K562 (cell line): Measurements from ENCODE around the gene MN1. TPM values are rescaled to one million over a fixed set of nuclear protein-coding genes. Genes with fewer than 3 reads are reported as not detected.

Source experiments
- ATAC-seq: fragments of 200-7000 bp; cut with Tn5 transposase; 3 replicates; pipeline ENCODE4 v1.9.1; 2020; ENCODE audit warnings: moderate library complexity
- BruUV-seq: library from RNA; stranded (reverse); fragments of 400-500 nt; replicated peaks from 2 replicates; lab custom pipeline; 2021; lab: Mats Ljungman, UMichigan
- CTCF ChIA-PET: fragments of 300-600 bp; formaldehyde crosslinking; extraction: SDS; loops from one replicate; lab custom pipeline; 2021; ENCODE audit warnings: low intra/inter-chr PET ratio; lab: Yijun Ruan, JAX
- POLR2A ChIA-PET: fragments of 300-600, 350-650 bp; sonication (Branson Sonifier 250); formaldehyde crosslinking; extraction: SDS; loops from one replicate; lab custom pipeline; 2021; ENCODE audit warnings: antibody characterized with exemption, inconsistent platforms; lab: Yijun Ruan, JAX
- DNase-seq, 4 experiments: peaks; one replicate each; pipeline versions ENCODE4 v3.0.0 to v3.0.0-alpha.2; 2011 to 2018; ENCODE audit warnings: low spot score in 3 of 4, mixed read lengths in 3 of 4; ENCODE audit errors: extremely low read depth in 1 of 4
- FAIRE-seq: peaks from 2 replicates; lab custom pipeline; 2011; peaks lifted over from hg19 to GRCh38; lab: Jason Lieb, UNC
- H2AFZ ChIP-seq: 2 replicates; pipeline ENCODE4 v1.6.0; 2011; ENCODE audit warnings: low read depth, low read length, control low read depth, inconsistent platforms
- H3K27ac ChIP-seq: fragments of 200-600 bp; 3 replicates; pipeline ENCODE4 v1.8.0; 2011; ENCODE audit warnings: low read depth, mild to moderate bottlenecking, control low read depth, inconsistent platforms, low read length, moderate library complexity, mixed read lengths; ENCODE audit errors: extremely low read depth
- H3K27me3 ChIP-seq, 2 experiments: fragments of 300-600 bp in 1 of 2; 2 replicates in 1 of 2; 3 replicates in 1 of 2; pipeline versions ENCODE4 v1.6.0 to v1.8.0; 2011; ENCODE audit warnings: inconsistent platforms in 2 of 2, low read length in 2 of 2, mild to moderate bottlenecking in 1 of 2, mixed read lengths in 1 of 2, moderate library complexity in 1 of 2; ENCODE audit not compliant: control insufficient read depth in 2 of 2, insufficient read depth in 2 of 2
- H3K36me3 ChIP-seq: fragments of 300-600 bp; 3 replicates; pipeline ENCODE4 v1.8.0; 2011; ENCODE audit warnings: mild to moderate bottlenecking, low read length, inconsistent platforms; ENCODE audit not compliant: control insufficient read depth, insufficient read depth
- H3K4me1 ChIP-seq, 2 experiments: fragments of 200-600 bp in 1 of 2; replicated peaks in 1 of 2; 2 replicates in 1 of 2; 3 replicates in 1 of 2; pipeline versions ENCODE4 v1.5.1 to v1.8.0; 2011; ENCODE audit warnings: inconsistent platforms in 2 of 2, low read length in 2 of 2, mild to moderate bottlenecking in 1 of 2, mixed read lengths in 1 of 2, moderate library complexity in 1 of 2; ENCODE audit not compliant: control insufficient read depth in 2 of 2, insufficient read depth in 2 of 2
- H3K4me2 ChIP-seq: 2 replicates; pipeline ENCODE4 v1.6.1; 2011; ENCODE audit warnings: low read length, control low read depth, inconsistent platforms, mixed read lengths; ENCODE audit not compliant: insufficient read depth
- H3K4me3 ChIP-seq: fragments of 200-600 bp; sonication (generic), shearing (Covaris generic); 2 replicates; pipeline ENCODE4 v1.5.1; 2016; ENCODE audit warnings: control low read depth, inconsistent platforms
- H3K79me2 ChIP-seq: fragments of 200-600 bp; 3 replicates; pipeline ENCODE4 v1.8.0; 2011; ENCODE audit warnings: low read length, inconsistent platforms; ENCODE audit not compliant: control insufficient read depth, insufficient read depth
- H3K9ac ChIP-seq, 2 experiments: 2 replicates each; pipeline versions ENCODE4 v1.6.0 to v1.6.1; 2011; ENCODE audit warnings: low read depth in 2 of 2, low read length in 2 of 2, control low read depth in 1 of 2, inconsistent platforms in 1 of 2, mild to moderate bottlenecking in 1 of 2, mixed read lengths in 1 of 2; ENCODE audit not compliant: insufficient read depth in 1 of 2
- H3K9me1 ChIP-seq: one replicate; pipeline ENCODE4 v1.6.0; 2011; ENCODE audit warnings: inconsistent platforms, mild to moderate bottlenecking, low read length, moderate library complexity; ENCODE audit not compliant: control insufficient read depth, insufficient read depth
- H3K9me3 ChIP-seq: replicated peaks from 2 replicates; pipeline ENCODE4 v1.5.1; 2011; ENCODE audit warnings: low read depth, low read length, inconsistent platforms; ENCODE audit not compliant: control insufficient read depth, insufficient read depth
- H4K20me1 ChIP-seq: replicated peaks from 2 replicates; pipeline ENCODE4 v1.6.1; 2011; ENCODE audit warnings: low read length, inconsistent platforms, mixed read lengths; ENCODE audit not compliant: control insufficient read depth, insufficient read depth
- C11orf30 ChIP-seq: fragments of 450-650 bp; IDR thresholded peaks from 2 replicates; pipeline ENCODE4 v1.6.1; 2016; ENCODE audit warnings: low read depth, mild to moderate bottlenecking
- CHD1 ChIP-seq: fragments of 200-600 bp; sonication (generic); IDR thresholded peaks from one replicate; pipeline ENCODE4 v1.6.1; 2012; ENCODE audit warnings: mild to moderate bottlenecking, moderate library complexity, low read length, inconsistent platforms
- CTBP1 ChIP-seq: fragments of 450-650 bp; IDR thresholded peaks from 2 replicates; pipeline ENCODE4 v1.6.1; 2016; ENCODE audit warnings: borderline replicate concordance
- JUND ChIP-seq, 2 experiments: IDR thresholded peaks; 2 replicates in 1 of 2; 3 replicates in 1 of 2; pipeline ENCODE4 v1.6.1; 2011; ENCODE audit warnings: borderline replicate concordance in 2 of 2, low read depth in 2 of 2, low read length in 2 of 2, improper control_type of control experiment in 1 of 2, missing biosample characterization in 1 of 2, missing genetic modification characterization in 1 of 2, missing genetic modification reagents in 1 of 2
- KLF1 ChIP-seq: fragments of 450-650 bp; IDR thresholded peaks from 2 replicates; pipeline ENCODE4 v1.6.1; 2016; ENCODE audit warnings: missing genetic modification characterization, missing compliant biosample characterization
- NR2C2 ChIP-seq, 2 experiments: fragments of 200-800 bp in 1 of 2; sonication (Bioruptor generic) in 1 of 2; sonication (generic) in 1 of 2; formaldehyde crosslinking in 1 of 2; IDR thresholded peaks; 2 replicates each; pipeline versions ENCODE4 v1.6.1 to v1.8.0; 2016 to 2022; ENCODE audit warnings: mild to moderate bottlenecking in 1 of 2, missing compliant biosample characterization in 1 of 2, missing genetic modification characterization in 1 of 2, missing genetic modification reagents in 1 of 2
- SRSF9 ChIP-seq: fragments of 200-400 bp; formaldehyde crosslinking; IDR thresholded peaks from 2 replicates; pipeline ENCODE4 v1.6.1; 2017; ENCODE audit warnings: low read depth, low read length, borderline replicate concordance
- ZNF175 ChIP-seq: fragments of 200-800 bp; sonication (Bioruptor generic); IDR thresholded peaks from 2 replicates; pipeline ENCODE4 v1.6.1; 2016; ENCODE audit warnings: low read depth, mild to moderate bottlenecking, missing genetic modification characterization, missing compliant biosample characterization
- ZNF764 ChIP-seq: fragments of 250-450 bp; sonication (Bioruptor Pico); IDR thresholded peaks from 2 replicates; pipeline ENCODE4 v1.4.0; 2020; ENCODE audit warnings: low read depth, mild to moderate bottlenecking, moderate library complexity
- WGBS: fragments of 100-300 bp; shearing (Covaris generic); methylation state at CpG from one replicate; pipeline ENCODE4 v1.1.6; 2016; ENCODE audit warnings: low coverage, mixed read lengths; ENCODE audit not compliant: insufficient coverage; ENCODE audit errors: missing lambda C conversion rate; 5-methylcytosine and 5-hydroxymethylcytosine counted together
- in situ Hi-C: fragments of 300-500 bp; cut with MboI; formaldehyde crosslinking; loops from 4 replicates; pipeline ENCODE4 v1.15.0; 2018; ENCODE audit warnings: inconsistent platforms, mixed read lengths
- intact Hi-C: fragments of 100-400 bp; cut with micrococcal nuclease; formaldehyde crosslinking; loops from 2 replicates; pipeline ENCODE4 v1.14.2; 2022
- polyA plus RNA-seq, 8 experiments: library from polyadenylated mRNA; depleted of rRNA in 4 of 8; stranded (reverse) in 5 of 8; unstranded in 3 of 8; fragments of >200 nt; fragmentation: Nextera tagmentation in 2 of 8; fragmentation: Illumina TruSeq in 1 of 8; extraction: Ambion mirVana in 2 of 8; extraction: Trizol in 1 of 8; gene quantifications; 2 replicates each; pipeline versions ENCODE4 v1.2.1 to v1.2.3, GENCODE V29; 2011 to 2014; ENCODE audit warnings: inconsistent platforms in 1 of 8, missing spikeins in 1 of 8
- total RNA-seq, 7 experiments: library from RNA; depleted of rRNA in 6 of 7; stranded (reverse); fragments of >200 nt in 6 of 7; fragmentation: Illumina TruSeq in 2 of 7; extraction: Trizol in 2 of 7; gene quantifications; 2 replicates each; pipeline versions ENCODE4 v1.2.1 to v1.2.3, GENCODE V29; 2011 to 2021; ENCODE audit warnings: low replicate concordance in 1 of 7
- TF ChIP-seq, protein P1 (sequence below): fragments of 450-650 bp; IDR thresholded peaks from 2 replicates; pipeline ENCODE4 v1.6.1; 2014; ENCODE audit warnings: low read depth, mild to moderate bottlenecking, moderate library complexity, borderline replicate concordance
- TF ChIP-seq, protein P2 (sequence below): fragments of 450-650 bp; IDR thresholded peaks from 2 replicates; pipeline ENCODE4 v1.6.1; 2017; ENCODE audit warnings: antibody characterized with exemption, mild to moderate bottlenecking
- TF ChIP-seq, protein P3 (sequence below), 2 experiments: fragments of 200-800 bp in 1 of 2; sonication (Bioruptor generic) in 1 of 2; sonication (generic) in 1 of 2; formaldehyde crosslinking in 1 of 2; IDR thresholded peaks in 1 of 2; conservative IDR thresholded peaks in 1 of 2; 2 replicates each; pipeline versions ENCODE4 v1.5.0 to v1.6.1; 2016 to 2020; ENCODE audit warnings: missing compliant biosample characterization in 1 of 2, missing genetic modification characterization in 1 of 2, missing genetic modification reagents in 1 of 2

Gene MN1
- total and polyA plus RNA-seq, 9 of the 15 experiments (the other 6 are each of a cell fraction or from before 2014, with no cell fraction given) = under 0.01 to 0.05 (median 0.03) TPM; not detected in 5

DNA sequence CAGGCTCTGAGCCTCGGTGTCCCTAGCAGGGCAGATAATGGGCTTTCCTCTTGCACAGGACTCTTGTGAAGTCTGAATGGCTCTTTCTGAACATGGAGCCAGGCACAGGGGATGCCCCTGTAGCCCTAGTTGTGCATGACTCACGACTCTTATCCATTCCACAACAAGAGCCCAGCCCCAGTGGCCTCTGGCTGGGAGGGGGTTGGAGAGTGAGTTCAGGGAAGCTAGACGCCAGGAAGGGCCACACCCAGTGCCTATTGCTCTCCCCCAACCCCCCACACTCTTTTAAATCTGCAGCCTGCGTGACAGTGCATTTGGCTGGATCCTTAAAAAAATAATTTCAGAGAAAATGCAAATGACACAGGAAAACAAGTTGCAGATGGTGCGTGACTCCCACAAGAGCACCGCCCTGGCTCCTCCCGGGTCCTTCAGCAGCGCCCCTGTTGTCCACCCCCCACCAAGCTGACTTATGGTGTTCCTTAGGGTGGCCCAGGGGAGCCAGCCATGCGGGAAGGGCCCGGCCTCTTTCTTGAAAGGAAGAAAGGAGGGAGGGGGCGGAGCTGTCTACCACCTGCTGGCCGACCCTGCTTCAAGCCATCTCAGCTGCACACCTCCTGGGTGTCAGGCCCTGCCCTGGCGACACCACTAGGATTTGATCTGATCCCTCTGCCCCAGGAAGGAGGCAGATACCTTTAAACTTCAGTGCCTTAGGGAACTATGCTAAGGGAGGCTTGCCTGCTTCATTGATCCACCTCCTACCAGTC lies 74.7 kb downstream of the MN1 start:
- in situ Hi-C loops (no loop called here), intact Hi-C loops (no loop called here)
- Histone ChIP-seq H4K20me1 (no peaks in the 10 kb centered on the region), H3K4me3 (no peak overlapping the region), H3K9ac (peak overlapping the region; percentile 65 to 72), H3K4me1 (peaks cover 19 to 21% of the 10 kb centered on the region in 2 experiments), H3K27ac (peak overlapping the region; percentile 95), H3K36me3 (no peaks in the 10 kb centered on the region), H3K4me2 (peak overlapping the region; percentile 88), H3K27me3 (no peaks in the 10 kb centered on the region), H2AFZ (peak overlapping the region; percentile 97), H3K9me1 (no peaks in the 10 kb centered on the region), H3K79me2 (no peaks in the 10 kb centered on the region), H3K9me3 (no peaks in the 10 kb centered on the region)
- no TSS peak for BruUV-seq
- CTCF ChIA-PET = no interaction called here
- DNase-seq (peak; percentile 84 to 95 (median 88)), FAIRE-seq (peak; percentile 98), ATAC-seq (peak; percentile 99)
- 2% methylated on average over 9 of the region's 13 CpGs for WGBS
- POLR2A ChIA-PET = interaction anchor here (0.6 kb wide), 2 partner anchors 9 to 15 kb away, joined by 3 to 5 read pairs; no protein-coding TSS in a partner anchor
- TF ChIP-seq, protein P1, sequence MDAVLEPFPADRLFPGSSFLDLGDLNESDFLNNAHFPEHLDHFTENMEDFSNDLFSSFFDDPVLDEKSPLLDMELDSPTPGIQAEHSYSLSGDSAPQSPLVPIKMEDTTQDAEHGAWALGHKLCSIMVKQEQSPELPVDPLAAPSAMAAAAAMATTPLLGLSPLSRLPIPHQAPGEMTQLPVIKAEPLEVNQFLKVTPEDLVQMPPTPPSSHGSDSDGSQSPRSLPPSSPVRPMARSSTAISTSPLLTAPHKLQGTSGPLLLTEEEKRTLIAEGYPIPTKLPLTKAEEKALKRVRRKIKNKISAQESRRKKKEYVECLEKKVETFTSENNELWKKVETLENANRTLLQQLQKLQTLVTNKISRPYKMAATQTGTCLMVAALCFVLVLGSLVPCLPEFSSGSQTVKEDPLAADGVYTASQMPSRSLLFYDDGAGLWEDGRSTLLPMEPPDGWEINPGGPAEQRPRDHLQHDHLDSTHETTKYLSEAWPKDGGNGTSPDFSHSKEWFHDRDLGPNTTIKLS = no peak
- TF ChIP-seq CTBP1 (peak; percentile 43; the same call in 1 of the 2 replicates), NR2C2 (CRISPR knock-in tag; IDR thresholded peaks at IDR 0.05) (no peak), NR2C2 (tag; IDR thresholded peaks at IDR 0.05) (peak; percentile 36), KLF1 (peak; percentile 85), CHD1 (no peak), ZNF764 (CRISPR knock-in tag) (no peak), C11orf30 (peak; percentile 81), JUND (IDR thresholded peaks at IDR 0.05; ENCODE audit: borderline replicate concordance, low read depth, low read length) (peak; percentile 95), JUND (tag; IDR thresholded peaks at IDR 0.05; ENCODE audit: borderline replicate concordance, low read depth, low read length) (peak; percentile 85; the same call in 2 of the 3 replicates), ZNF175 (CRISPR knock-in tag) (0 out of 2 replicates have a peak, but pooled peaks have one; percentile 8), SRSF9 (no peak)
- TF ChIP-seq, protein P2, sequence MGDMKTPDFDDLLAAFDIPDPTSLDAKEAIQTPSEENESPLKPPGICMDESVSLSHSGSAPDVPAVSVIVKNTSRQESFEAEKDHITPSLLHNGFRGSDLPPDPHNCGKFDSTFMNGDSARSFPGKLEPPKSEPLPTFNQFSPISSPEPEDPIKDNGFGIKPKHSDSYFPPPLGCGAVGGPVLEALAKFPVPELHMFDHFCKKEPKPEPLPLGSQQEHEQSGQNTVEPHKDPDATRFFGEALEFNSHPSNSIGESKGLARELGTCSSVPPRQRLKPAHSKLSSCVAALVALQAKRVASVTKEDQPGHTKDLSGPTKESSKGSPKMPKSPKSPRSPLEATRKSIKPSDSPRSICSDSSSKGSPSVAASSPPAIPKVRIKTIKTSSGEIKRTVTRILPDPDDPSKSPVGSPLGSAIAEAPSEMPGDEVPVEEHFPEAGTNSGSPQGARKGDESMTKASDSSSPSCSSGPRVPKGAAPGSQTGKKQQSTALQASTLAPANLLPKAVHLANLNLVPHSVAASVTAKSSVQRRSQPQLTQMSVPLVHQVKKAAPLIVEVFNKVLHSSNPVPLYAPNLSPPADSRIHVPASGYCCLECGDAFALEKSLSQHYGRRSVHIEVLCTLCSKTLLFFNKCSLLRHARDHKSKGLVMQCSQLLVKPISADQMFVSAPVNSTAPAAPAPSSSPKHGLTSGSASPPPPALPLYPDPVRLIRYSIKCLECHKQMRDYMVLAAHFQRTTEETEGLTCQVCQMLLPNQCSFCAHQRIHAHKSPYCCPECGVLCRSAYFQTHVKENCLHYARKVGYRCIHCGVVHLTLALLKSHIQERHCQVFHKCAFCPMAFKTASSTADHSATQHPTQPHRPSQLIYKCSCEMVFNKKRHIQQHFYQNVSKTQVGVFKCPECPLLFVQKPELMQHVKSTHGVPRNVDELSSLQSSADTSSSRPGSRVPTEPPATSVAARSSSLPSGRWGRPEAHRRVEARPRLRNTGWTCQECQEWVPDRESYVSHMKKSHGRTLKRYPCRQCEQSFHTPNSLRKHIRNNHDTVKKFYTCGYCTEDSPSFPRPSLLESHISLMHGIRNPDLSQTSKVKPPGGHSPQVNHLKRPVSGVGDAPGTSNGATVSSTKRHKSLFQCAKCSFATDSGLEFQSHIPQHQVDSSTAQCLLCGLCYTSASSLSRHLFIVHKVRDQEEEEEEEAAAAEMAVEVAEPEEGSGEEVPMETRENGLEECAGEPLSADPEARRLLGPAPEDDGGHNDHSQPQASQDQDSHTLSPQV = peak; percentile 61
- TF ChIP-seq, protein P3, sequence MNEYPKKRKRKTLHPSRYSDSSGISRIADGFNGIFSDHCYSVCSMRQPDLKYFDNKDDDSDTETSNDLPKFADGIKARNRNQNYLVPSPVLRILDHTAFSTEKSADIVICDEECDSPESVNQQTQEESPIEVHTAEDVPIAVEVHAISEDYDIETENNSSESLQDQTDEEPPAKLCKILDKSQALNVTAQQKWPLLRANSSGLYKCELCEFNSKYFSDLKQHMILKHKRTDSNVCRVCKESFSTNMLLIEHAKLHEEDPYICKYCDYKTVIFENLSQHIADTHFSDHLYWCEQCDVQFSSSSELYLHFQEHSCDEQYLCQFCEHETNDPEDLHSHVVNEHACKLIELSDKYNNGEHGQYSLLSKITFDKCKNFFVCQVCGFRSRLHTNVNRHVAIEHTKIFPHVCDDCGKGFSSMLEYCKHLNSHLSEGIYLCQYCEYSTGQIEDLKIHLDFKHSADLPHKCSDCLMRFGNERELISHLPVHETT (CRISPR knock-in tag; conservative IDR thresholded peaks at IDR 0.05 in 1 of 2, IDR thresholded peaks at IDR 0.05 in 1 of 2) = peak in 1 of 2 experiments; percentile 33; a peak in 1 of 4 replicates
